HepG2 (cell line): ENCODE results near the gene MYOM1. TPM values are rescaled to one million over a fixed set of nuclear protein-coding genes. Genes with fewer than 3 reads are reported as not detected.

Source experiments
- ATAC-seq: fragments of 200-7000 bp; cut with Tn5 transposase; 3 replicates; pipeline ENCODE4 v1.9.1; 2020; ENCODE audit warnings: mild to moderate bottlenecking, moderate library complexity
- BruUV-seq: library from RNA; stranded (reverse); fragments of 400-500 nt; replicated peaks from 2 replicates; lab custom pipeline; 2021; lab: Mats Ljungman, UMichigan
- CTCF ChIA-PET: fragments of 300-600 bp; formaldehyde crosslinking; extraction: SDS; loops from one replicate; lab custom pipeline; 2021; ENCODE audit warnings: low total read pairs, inconsistent platforms, low intra/inter-chr PET ratio; lab: Yijun Ruan, JAX
- POLR2A ChIA-PET: fragments of 350-600 bp; sonication (Branson Sonifier 250); formaldehyde crosslinking; loops from one replicate; lab custom pipeline; 2020; ENCODE audit warnings: antibody characterized with exemption, inconsistent platforms; lab: Yijun Ruan, JAX
- DNase-seq: peaks from one replicate; pipeline ENCODE4 v3.0.0-alpha.2; 2015; ENCODE audit warnings: low spot score
- FAIRE-seq: peaks from 3 replicates; lab custom pipeline; 2011; peaks lifted over from hg19 to GRCh38; lab: Jason Lieb, UNC
- H2AFZ ChIP-seq: one replicate; pipeline ENCODE4 v1.6.1; 2011; ENCODE audit warnings: low read length, inconsistent platforms
- H3K27ac ChIP-seq: fragments of 300-600 bp; 3 replicates; pipeline ENCODE4 v1.8.0; 2011; ENCODE audit warnings: mixed run types, mild to moderate bottlenecking, mixed read lengths, low read length, inconsistent platforms; ENCODE audit not compliant: insufficient read depth; ENCODE audit errors: extremely low read length
- H3K27me3 ChIP-seq, 2 experiments: fragments of 200-600 bp in 1 of 2; 2 replicates in 1 of 2; 3 replicates in 1 of 2; pipeline versions ENCODE4 v1.6.0 to v1.8.0; 2011; ENCODE audit warnings: low read length in 2 of 2, mild to moderate bottlenecking in 2 of 2, moderate library complexity in 2 of 2, inconsistent platforms in 1 of 2; ENCODE audit not compliant: insufficient read depth in 2 of 2, control insufficient read depth in 1 of 2
- H3K36me3 ChIP-seq, 2 experiments: fragments of 200-600 bp in 1 of 2; replicated peaks in 1 of 2; 2 replicates in 1 of 2; 3 replicates in 1 of 2; pipeline versions ENCODE4 v1.5.1 to v1.8.0; 2011; ENCODE audit warnings: low read length in 2 of 2, inconsistent platforms in 1 of 2; ENCODE audit not compliant: insufficient read depth in 2 of 2, control insufficient read depth in 1 of 2
- H3K4me1 ChIP-seq: 2 replicates; pipeline ENCODE4 v1.5.1; 2012; ENCODE audit warnings: low read length, inconsistent platforms; ENCODE audit not compliant: insufficient read depth
- H3K4me2 ChIP-seq: 2 replicates; pipeline ENCODE4 v1.6.0; 2011; ENCODE audit warnings: low read depth, low read length, inconsistent platforms
- H3K4me3 ChIP-seq, 3 experiments: fragments of 200-600 bp in 1 of 3; sonication (generic), shearing (Covaris generic) in 1 of 3; replicated peaks in 1 of 3; 2 replicates each; pipeline ENCODE4 v1.5.1; 2011 to 2016; ENCODE audit warnings: low read length in 3 of 3, inconsistent platforms in 2 of 3, low read depth in 2 of 3, mild to moderate bottlenecking in 2 of 3, control low read depth in 1 of 3, mixed read lengths in 1 of 3; ENCODE audit not compliant: insufficient read depth in 1 of 3
- H3K79me2 ChIP-seq: one replicate; pipeline ENCODE4 v1.6.1; 2011; ENCODE audit warnings: low read length, inconsistent platforms; ENCODE audit not compliant: insufficient read depth
- H3K9ac ChIP-seq: 2 replicates; pipeline ENCODE4 v1.6.0; 2011; ENCODE audit warnings: mild to moderate bottlenecking, low read depth, low read length, inconsistent platforms; ENCODE audit not compliant: insufficient read depth
- H3K9me3 ChIP-seq: 2 replicates; pipeline ENCODE4 v1.5.1; 2012; ENCODE audit warnings: mild to moderate bottlenecking, low read length
- H4K20me1 ChIP-seq: 2 replicates; pipeline ENCODE4 v1.6.0; 2011; ENCODE audit warnings: inconsistent platforms, mild to moderate bottlenecking, low read length, moderate library complexity; ENCODE audit not compliant: insufficient read depth
- CEBPG ChIP-seq: IDR thresholded peaks from 2 replicates; pipeline ENCODE4 v1.6.1; 2016
- FOXA1 ChIP-seq, 2 experiments: fragments of 450-650 bp in 1 of 2; sonication (generic) in 1 of 2; formaldehyde crosslinking in 1 of 2; IDR thresholded peaks; 2 replicates each; pipeline versions ENCODE4 v1.4.0 to v1.6.1; 2016 to 2020; ENCODE audit warnings: missing genetic modification reagents in 1 of 2
- MNT ChIP-seq: fragments of 450-650 bp; IDR thresholded peaks from 2 replicates; pipeline ENCODE4 v1.6.1; 2016
- ZBTB43 ChIP-seq: sonication (generic); formaldehyde crosslinking; conservative IDR thresholded peaks from 2 replicates; pipeline ENCODE4 v1.4.0; 2020; ENCODE audit warnings: missing genetic modification reagents
- WGBS: methylation state at CpG from one replicate; pipeline ENCODE4 v1.1.6; 2017; ENCODE audit warnings: low lambda C conversion rate; 5-methylcytosine and 5-hydroxymethylcytosine counted together
- in situ Hi-C: cut with HindIII; loops from 2 replicates; pipeline ENCODE4 v1.10.0; 2017; ENCODE audit warnings: low pct_unique_long_range_greater_than_20kb; ENCODE audit not compliant: extremely low pct_ligation_motif_present
- intact Hi-C: fragments of 100-400 bp; cut with micrococcal nuclease; formaldehyde crosslinking; loops from one replicate; pipeline ENCODE4 v1.10.0; 2022; ENCODE audit not compliant: unreplicated experiment
- polyA plus RNA-seq, 8 experiments: library from polyadenylated mRNA; depleted of rRNA in 3 of 8; stranded (reverse) in 7 of 8; unstranded in 1 of 8; fragments of >200 nt; fragmentation: Illumina TruSeq in 4 of 8; extraction: Trizol in 4 of 8; gene quantifications; 2 replicates each; pipeline versions ENCODE4 v1.2.1 to v1.2.3, GENCODE V29; 2011 to 2016; ENCODE audit warnings: low read depth in 4 of 8, missing spikeins in 1 of 8, mixed read lengths in 1 of 8; ENCODE audit not compliant: insufficient read depth in 1 of 8
- total RNA-seq, 5 experiments: library from RNA; depleted of rRNA; stranded (reverse); fragments of >200 nt; fragmentation: Illumina TruSeq; extraction: Trizol; gene quantifications; 2 replicates each; pipeline ENCODE4 v1.2.3, GENCODE V29; 2016; ENCODE audit warnings: low read depth in 1 of 5

The MYOM1 gene
- total and polyA plus RNA-seq, 2 of the 13 experiments (the other 11 are each of a cell fraction or from before 2014, with no cell fraction given), result 0.46 to 0.98 TPM

GRCh38 chr18:3233004-3233403 is 13.2 kb upstream of the MYOM1 start:
- H3K27me3 ChIP-seq, result no peaks in the 10 kb centered on the region
- H3K4me3 ChIP-seq, result peak overlapping the region in 2 of 3 experiments; percentile 17 to 36; a peak in 1 of 6 replicates
- in situ Hi-C loops (no loop called here), intact Hi-C loops (loop anchor here (1.0 to 2.0 kb wide), 2 partner anchors 14 to 80 kb away; partner anchors contain the start of gene MYOM1)
- peaks cover 71% of the 10 kb centered on the region for H3K4me1 ChIP-seq
- H4K20me1 ChIP-seq, result no peaks in the 10 kb centered on the region
- WGBS, result 17% methylated on average over 1 of the region's 1 CpG
- peak overlapping the region; percentile 95 for H3K27ac ChIP-seq
- H3K79me2 ChIP-seq, result no peaks in the 10 kb centered on the region
- FAIRE-seq, result no peak
- H2AFZ ChIP-seq, result no peak overlapping the region
- ChIA-PET POLR2A (interaction anchor here (1.2 to 2.8 kb wide), 6 partner anchors 8 to 385 kb away, joined by 3 to 54 read pairs (median 10); partner anchors contain the start of gene MYL12A), CTCF (no interaction called here)
- H3K9ac ChIP-seq, result peak overlapping the region; percentile 71
- H3K4me2 ChIP-seq, result peak overlapping the region; percentile 66
- H3K36me3 ChIP-seq, result no peaks in the 10 kb centered on the region
- ATAC-seq, result peak; percentile 19; the same call in 2 of the 3 replicates
- DNase-seq, result no peak
- BruUV-seq, result TSS peak; percentile 89
- TF ChIP-seq MNT (no peak), CEBPG (CRISPR knock-in tag) (0 out of 2 replicates have a peak, but pooled peaks have one; percentile 3), FOXA1 (IDR thresholded peaks at IDR 0.05) (no peak), FOXA1 (CRISPR knock-in tag; IDR thresholded peaks at IDR 0.05) (0 out of 2 replicates have a peak, but pooled peaks have one; percentile 19), ZBTB43 (CRISPR knock-in tag) (no peak)
- no peaks in the 10 kb centered on the region for H3K9me3 ChIP-seq
